GM10266 (cell line): ENCODE results near the gene PLXND1.
A peak's percentile ranks its signal among the peaks of the same experiment; 100 is the strongest.

Experiments
- DNase-seq: peaks from one replicate; pipeline ENCODE4 v3.0.0; 2012; ENCODE audit errors: extremely low spot score
- CTCF ChIP-seq: IDR thresholded peaks from 2 replicates; pipeline ENCODE4 v1.5.1; 2012; ENCODE audit warnings: mild to moderate bottlenecking, low read depth; ENCODE audit not compliant: control insufficient read depth, insufficient read depth; ENCODE audit errors: missing control alignments

Gene PLXND1

DNA sequence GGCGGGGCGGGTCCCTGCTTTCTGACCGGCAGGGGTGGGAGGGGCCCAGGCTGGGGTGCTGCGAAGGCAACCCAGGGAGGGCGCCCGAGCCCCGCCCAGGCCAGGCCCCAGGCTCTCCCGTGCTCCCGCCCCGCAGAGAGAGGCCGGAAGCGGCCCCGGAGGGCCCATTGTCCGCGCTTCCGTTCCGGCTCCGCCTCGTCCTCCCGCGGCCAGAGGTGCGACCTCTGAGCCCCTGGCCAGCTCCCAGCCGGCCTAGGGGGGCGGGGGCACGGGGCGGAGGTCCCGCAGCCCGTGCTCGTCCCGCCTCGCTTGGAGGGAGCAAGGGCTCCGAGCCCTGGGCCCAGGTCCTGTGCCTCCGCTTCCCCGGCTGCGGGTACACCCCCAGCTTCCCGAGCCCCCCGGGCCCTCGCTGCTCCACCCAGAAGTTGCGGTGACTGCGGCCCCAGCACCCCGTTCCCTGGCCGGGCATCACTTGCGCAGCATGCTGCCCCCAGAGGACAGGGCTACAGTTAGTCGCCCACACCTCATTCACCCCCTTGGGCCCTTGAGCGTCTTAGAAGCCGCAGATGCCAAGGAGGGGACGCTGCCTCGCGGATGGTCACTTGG, 20.4 kb upstream of the PLXND1 start:
- TF ChIP-seq CTCF: peak; percentile 12

DNA sequence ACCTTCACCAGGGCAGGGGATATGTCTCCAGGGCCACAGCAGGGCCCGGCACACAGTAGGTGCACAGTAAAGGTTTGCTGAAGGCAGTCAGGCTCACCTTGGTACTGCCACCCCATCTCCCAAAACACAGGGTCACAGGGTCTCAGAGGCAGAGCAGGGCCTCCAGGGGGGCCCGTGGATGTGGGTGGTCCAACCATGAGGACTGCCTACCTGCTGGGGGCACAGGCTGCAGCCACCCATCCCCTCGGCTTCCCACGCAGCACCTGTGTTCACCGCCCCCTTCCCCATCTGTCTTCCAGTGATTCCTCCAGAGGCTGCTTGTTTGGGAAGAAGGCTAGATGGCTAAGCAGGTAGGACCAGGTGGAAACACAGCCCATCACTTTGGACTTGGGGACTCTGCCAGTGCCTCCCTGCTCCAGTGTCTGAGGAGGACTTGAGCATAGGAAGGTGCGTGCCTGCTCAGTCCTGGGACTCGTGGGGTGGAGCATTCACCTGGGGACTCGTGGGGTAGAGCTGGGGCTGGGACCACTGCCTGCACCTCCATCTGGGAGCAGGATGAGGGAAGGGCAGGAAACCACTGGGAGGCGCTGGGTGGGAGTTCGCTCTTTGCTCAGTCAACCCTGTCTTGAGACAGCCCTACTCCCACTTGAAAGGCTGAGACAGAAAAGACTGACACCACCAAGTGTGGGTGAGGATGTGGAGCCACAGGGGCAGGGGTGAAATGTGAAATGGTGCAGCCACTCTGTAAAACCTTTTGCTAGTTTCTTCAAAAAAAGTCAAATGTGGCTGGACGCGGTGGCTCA, 18.8 kb upstream of the PLXND1 start:
- no peak for TF ChIP-seq CTCF
- peak; percentile 9 for DNase-seq

More for the DNA sequence above, 20.4 kb upstream of the PLXND1 start:
- DNase-seq: peak; percentile 96

DNA sequence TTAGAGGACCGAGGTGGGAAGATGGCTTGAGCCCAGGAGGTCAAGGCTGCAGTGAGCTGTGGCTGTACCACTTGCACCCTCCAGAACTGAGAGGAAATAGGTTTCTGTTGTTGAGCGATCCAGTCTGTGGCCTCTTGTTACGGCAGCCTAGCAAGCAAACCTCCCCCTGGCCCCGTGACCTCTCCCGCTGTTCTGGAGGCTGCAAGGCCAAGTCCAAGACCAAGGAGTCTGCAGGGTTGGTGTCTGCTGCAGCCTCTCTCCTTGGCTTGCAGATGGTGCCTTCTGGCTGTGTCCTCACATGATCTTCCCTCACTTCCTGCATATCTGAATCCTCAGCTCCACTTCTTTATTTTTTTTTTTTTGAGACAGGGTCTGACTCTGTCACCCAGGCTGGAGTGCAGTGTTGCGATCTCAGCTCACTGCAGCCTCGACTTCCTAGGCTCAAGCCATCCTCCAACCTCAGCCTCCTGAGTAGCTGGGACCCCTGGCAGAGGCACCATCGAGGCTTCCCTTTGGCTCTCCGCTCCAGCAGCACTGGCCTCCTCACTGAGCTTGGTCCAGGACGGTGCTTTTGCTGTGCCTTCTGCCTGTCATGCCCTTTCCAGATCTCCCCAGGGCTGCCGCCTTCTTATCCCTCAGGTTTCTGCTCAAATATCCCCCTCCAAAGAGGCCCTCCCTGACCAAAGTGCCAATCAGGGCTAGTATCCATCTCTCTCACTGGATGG, 18.0 kb upstream of the PLXND1 start:
- TF ChIP-seq CTCF: no peak
- DNase-seq: no peak

- peak; percentile 7 for DNase-seq
- TF ChIP-seq CTCF: no peak
These were observed 17.1 kb upstream of the PLXND1 start for GRCh38 chr3:129623447-129624118.

GRCh38 chr3:129622933-129623332, 16.5 kb upstream of the PLXND1 start:
- no peak for TF ChIP-seq CTCF
- peak; percentile 5 for DNase-seq

DNA sequence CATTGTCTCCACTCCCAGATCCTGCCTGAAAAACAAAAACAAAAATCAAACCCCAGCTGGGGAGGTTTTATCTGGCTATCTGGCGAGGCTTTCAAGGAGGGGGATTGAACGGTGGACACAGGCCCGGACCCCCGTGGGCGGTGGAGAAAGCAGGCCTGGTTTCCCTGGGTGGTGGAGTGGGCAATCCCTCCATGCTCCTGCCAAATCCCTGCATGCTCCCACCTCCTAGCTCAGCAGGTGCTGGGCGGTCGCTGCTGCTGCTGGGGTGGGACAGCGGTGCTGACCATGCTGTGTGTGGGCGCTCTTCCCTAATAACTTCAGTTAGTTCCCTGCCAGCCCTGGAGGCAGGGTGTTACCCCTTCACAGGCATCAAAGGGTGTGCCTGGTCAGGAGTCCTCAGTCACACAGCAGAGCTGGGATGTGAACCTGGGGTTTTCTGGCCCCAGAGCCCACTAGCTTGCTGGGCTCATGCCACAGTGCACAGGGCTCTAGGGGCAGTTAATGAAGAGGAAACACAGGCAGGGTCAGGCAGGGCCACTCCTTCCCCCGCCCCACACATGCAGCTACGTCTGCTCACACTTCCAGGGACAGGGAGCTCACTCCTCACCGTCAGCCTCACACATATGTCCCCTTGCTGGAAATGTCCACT, 15.9 kb upstream of the PLXND1 start:
- no peak for TF ChIP-seq CTCF
- no peak for DNase-seq
